H1 (cell line): ENCODE measurements around the gene CCDC60. TPM values are rescaled to one million over a fixed set of nuclear protein-coding genes. Genes with fewer than 3 reads are reported as not detected.

ENCODE experiments used
- CTCF ChIA-PET: fragments of 300-600 bp; sonication (Branson Sonifier 250); formaldehyde crosslinking; loops from one replicate; lab custom pipeline; 2021; ENCODE audit not compliant: partially characterized antibody; lab: Charles Lee
- POLR2A ChIA-PET: fragments of 300-600 bp; sonication (Branson Sonifier 250); formaldehyde crosslinking; loops from one replicate; lab custom pipeline; 2021; ENCODE audit warnings: inconsistent platforms; ENCODE audit not compliant: partially characterized antibody; lab: Charles Lee
- DNase-seq, 2 experiments: peaks; one replicate each; pipeline versions ENCODE4 v3.0.0 to v3.0.0-alpha.2; 2010 to 2022; ENCODE audit warnings: low spot score in 2 of 2, low read depth in 1 of 2, mixed read lengths in 1 of 2
- FAIRE-seq: peaks from 2 replicates; lab custom pipeline; 2011; peaks lifted over from hg19 to GRCh38; lab: Jason Lieb, UNC
- H2AFZ ChIP-seq: 2 replicates; pipeline ENCODE4 v1.8.1; 2012; ENCODE audit warnings: low read length, inconsistent platforms
- H2AK5ac ChIP-seq: 2 replicates; pipeline ENCODE4 v1.6.1; 2013; ENCODE audit warnings: low read depth, low read length
- H2BK120ac ChIP-seq: replicated peaks from 2 replicates; pipeline ENCODE3; 2013; ENCODE audit warnings: low read depth, low read length, inconsistent platforms
- H2BK12ac ChIP-seq: 2 replicates; pipeline ENCODE4 v1.6.1; 2013; ENCODE audit warnings: low read depth, low read length
- H2BK15ac ChIP-seq: 2 replicates; pipeline ENCODE4 v1.6.1; 2013; ENCODE audit warnings: low read length
- H2BK20ac ChIP-seq: 2 replicates; pipeline ENCODE4 v1.6.1; 2013; ENCODE audit warnings: low read length
- H2BK5ac ChIP-seq: 2 replicates; pipeline ENCODE4 v1.6.1; 2013; ENCODE audit warnings: low read depth, low read length
- H3K14ac ChIP-seq: 2 replicates; pipeline ENCODE4 v1.6.1; 2013; ENCODE audit warnings: inconsistent platforms; ENCODE audit not compliant: insufficient read length
- H3K18ac ChIP-seq: 2 replicates; pipeline ENCODE4 v1.6.1; 2013; ENCODE audit warnings: low read length; ENCODE audit errors: extremely low read depth
- H3K23ac ChIP-seq: 2 replicates; pipeline ENCODE4 v1.6.1; 2013; ENCODE audit warnings: inconsistent platforms; ENCODE audit not compliant: insufficient read length
- H3K23me2 ChIP-seq: 2 replicates; pipeline ENCODE4 v1.6.1; 2013; ENCODE audit warnings: low read depth, low read length
- H3K27ac ChIP-seq: 2 replicates; pipeline ENCODE4 v1.6.1; 2011; ENCODE audit warnings: low read depth, low read length, inconsistent platforms
- H3K27me3 ChIP-seq, 4 experiments: replicated peaks in 1 of 4; 1 replicate in 1 of 4; 2 replicates in 3 of 4; pipeline versions ENCODE4 v1.6.1 to v1.8.1; 2011 to 2013; ENCODE audit warnings: low read length in 3 of 4, mild to moderate bottlenecking in 3 of 4, inconsistent platforms in 2 of 4, mixed read lengths in 2 of 4, moderate library complexity in 1 of 4; ENCODE audit not compliant: control insufficient read depth in 3 of 4, insufficient read depth in 3 of 4; ENCODE audit errors: extremely low read depth in 1 of 4
- H3K36me3 ChIP-seq, 4 experiments: 2 replicates each; pipeline versions ENCODE4 v1.6.1 to v1.8.1; 2011 to 2013; ENCODE audit warnings: mild to moderate bottlenecking in 4 of 4, low read length in 3 of 4, moderate library complexity in 2 of 4, control low read depth in 1 of 4, inconsistent platforms in 1 of 4; ENCODE audit not compliant: insufficient read depth in 4 of 4, control insufficient read depth in 2 of 4
- H3K4ac ChIP-seq: replicated peaks from 2 replicates; pipeline ENCODE3; 2013; ENCODE audit warnings: low read length, low read depth, mixed read lengths, inconsistent platforms; ENCODE audit not compliant: insufficient read length
- H3K4me1 ChIP-seq, 4 experiments: replicated peaks in 1 of 4; 1 replicate in 1 of 4; 2 replicates in 3 of 4; pipeline versions ENCODE4 v1.6.1 to v1.8.1; 2011 to 2013; ENCODE audit warnings: low read length in 3 of 4, inconsistent platforms in 2 of 4, mixed read lengths in 1 of 4; ENCODE audit not compliant: insufficient read depth in 4 of 4, control insufficient read depth in 3 of 4
- H3K4me2 ChIP-seq, 2 experiments: 2 replicates each; pipeline versions ENCODE4 v1.6.1 to v1.8.1; 2011 to 2013; ENCODE audit warnings: low read depth in 2 of 2, low read length in 2 of 2, control low read depth in 1 of 2, inconsistent platforms in 1 of 2, mild to moderate bottlenecking in 1 of 2; ENCODE audit not compliant: insufficient read depth in 1 of 2
- H3K4me3 ChIP-seq, 4 experiments: fragments of 200-600, 300-600 bp in 1 of 4; sonication (generic), shearing (Covaris generic), sonication (Bioruptor Twin) in 1 of 4; 2 replicates each; pipeline versions ENCODE4 v1.5.1 to v1.8.1; 2011 to 2016; ENCODE audit warnings: low read length in 4 of 4, low read depth in 3 of 4, control low read depth in 2 of 4, inconsistent platforms in 2 of 4, mild to moderate bottlenecking in 2 of 4, mixed read lengths in 1 of 4, moderate library complexity in 1 of 4; ENCODE audit not compliant: insufficient read depth in 2 of 4; ENCODE audit errors: extremely low read depth in 1 of 4
- H3K56ac ChIP-seq: replicated peaks from 2 replicates; pipeline ENCODE3; 2013; ENCODE audit warnings: low read depth, mild to moderate bottlenecking, mixed read lengths, low read length, inconsistent platforms; ENCODE audit not compliant: insufficient read length
- H3K79me1 ChIP-seq: 2 replicates; pipeline ENCODE4 v1.6.1; 2013; ENCODE audit warnings: low read depth, low read length, control low read depth
- H3K79me2 ChIP-seq, 2 experiments: 2 replicates each; pipeline versions ENCODE4 v1.6.1 to v1.8.1; 2012 to 2013; ENCODE audit warnings: low read length in 2 of 2, mild to moderate bottlenecking in 2 of 2, inconsistent platforms in 1 of 2; ENCODE audit not compliant: insufficient read depth in 2 of 2, control insufficient read depth in 1 of 2
- H3K9ac ChIP-seq, 4 experiments: replicated peaks in 1 of 4; 1 replicate in 1 of 4; 2 replicates in 3 of 4; pipeline versions ENCODE4 v1.6.1 to v1.8.1; 2011 to 2013; ENCODE audit warnings: low read depth in 3 of 4, low read length in 3 of 4, control low read depth in 2 of 4, mild to moderate bottlenecking in 2 of 4, moderate library complexity in 2 of 4, inconsistent platforms in 1 of 4; ENCODE audit errors: extremely low read depth in 1 of 4
- H3K9me3 ChIP-seq, 2 experiments: 2 replicates each; pipeline versions ENCODE4 v1.6.1 to v1.8.1; 2012 to 2013; ENCODE audit warnings: mild to moderate bottlenecking in 2 of 2, moderate library complexity in 2 of 2, control low read depth in 1 of 2, inconsistent platforms in 1 of 2, low read depth in 1 of 2, low read length in 1 of 2, mixed read lengths in 1 of 2; ENCODE audit not compliant: insufficient read depth in 2 of 2
- H4K20me1 ChIP-seq, 2 experiments: replicated peaks in 1 of 2; 2 replicates each; pipeline versions ENCODE3 to v1.8.1; 2011 to 2013; ENCODE audit warnings: inconsistent platforms in 2 of 2, low read length in 2 of 2, mild to moderate bottlenecking in 1 of 2; ENCODE audit not compliant: insufficient read depth in 2 of 2, control insufficient read depth in 1 of 2
- H4K5ac ChIP-seq: 2 replicates; pipeline ENCODE4 v1.6.1; 2013; ENCODE audit warnings: low read length, low read depth, mixed read lengths, inconsistent platforms; ENCODE audit not compliant: insufficient read length
- H4K8ac ChIP-seq: 2 replicates; pipeline ENCODE4 v1.8.0; 2013; ENCODE audit warnings: mild to moderate bottlenecking, moderate library complexity, low read length, inconsistent platforms; ENCODE audit not compliant: insufficient read depth; ENCODE audit errors: extremely low read depth
- H4K91ac ChIP-seq: replicated peaks from 2 replicates; pipeline ENCODE3; 2013; ENCODE audit warnings: low read length, mixed read lengths, inconsistent platforms; ENCODE audit not compliant: insufficient read length
- ATF3 ChIP-seq: IDR thresholded peaks from 2 replicates; pipeline ENCODE4 v1.6.1; 2011; ENCODE audit warnings: low read depth, mild to moderate bottlenecking, low read length; ENCODE audit not compliant: insufficient read depth
- BCL11A ChIP-seq, 2 experiments: IDR thresholded peaks; one replicate each; pipeline ENCODE4 v1.6.1; 2011; ENCODE audit warnings: low read depth in 2 of 2, low read length in 2 of 2, mild to moderate bottlenecking in 2 of 2
- BRCA1 ChIP-seq: IDR thresholded peaks from 2 replicates; pipeline ENCODE4 v1.6.1; 2012; ENCODE audit warnings: low read depth, low read length, improper control_type of control experiment
- CBX5 ChIP-seq: fragments of 300-800, 300-1000 bp; sonication (generic); IDR thresholded peaks from 2 replicates; pipeline ENCODE4 v1.7.1; 2016; ENCODE audit warnings: antibody characterized with exemption, low read length, low read depth
- CBX8 ChIP-seq: fragments of 300-800, 300-1000 bp; sonication (generic); IDR thresholded peaks from 2 replicates; pipeline ENCODE4 v1.7.1; 2016; ENCODE audit warnings: low read depth, low read length, borderline replicate concordance
- NANOG ChIP-seq: IDR thresholded peaks from 2 replicates; pipeline ENCODE4 v1.6.1; 2011; ENCODE audit warnings: low read length, low read depth, mild to moderate bottlenecking, inconsistent platforms; ENCODE audit not compliant: insufficient read depth, poor library complexity, severe bottlenecking
- RAD21 ChIP-seq, 2 experiments: IDR thresholded peaks in 1 of 2; conservative IDR thresholded peaks in 1 of 2; 2 replicates each; pipeline ENCODE4 v1.6.1; 2011; ENCODE audit warnings: low read depth in 2 of 2, low read length in 2 of 2, improper control_type of control experiment in 1 of 2, inconsistent platforms in 1 of 2, mild to moderate bottlenecking in 1 of 2, moderate library complexity in 1 of 2
- RFX5 ChIP-seq: IDR thresholded peaks from 2 replicates; pipeline ENCODE4 v1.6.1; 2011; ENCODE audit warnings: low read depth, low read length, improper control_type of control experiment, borderline replicate concordance
- RXRA ChIP-seq: IDR thresholded peaks from 2 replicates; pipeline ENCODE4 v1.6.1; 2011; ENCODE audit warnings: low read depth, mild to moderate bottlenecking, low read length, moderate library complexity; ENCODE audit not compliant: insufficient read depth
- SP4 ChIP-seq: IDR thresholded peaks from 2 replicates; pipeline ENCODE4 v1.6.1; 2012; ENCODE audit warnings: low read length, inconsistent platforms
- ZNF274 ChIP-seq: IDR thresholded peaks from 2 replicates; pipeline ENCODE4 v1.7.0; 2012; ENCODE audit warnings: low read length, borderline replicate concordance; ENCODE audit errors: extremely low read depth
- WGBS, 2 experiments: shearing (Covaris generic) in 1 of 2; methylation state at CpG; one replicate each; pipeline versions ENCODE4 v1.1.6 to v1.1.7; 2013 to 2015; ENCODE audit warnings: low lambda C conversion rate in 2 of 2, mixed read lengths in 2 of 2, inconsistent platforms in 1 of 2, low coverage in 1 of 2, missing lambda C conversion rate in 1 of 2; ENCODE audit not compliant: insufficient replicate concordance in 2 of 2, insufficient coverage in 1 of 2, insufficient read length in 1 of 2; ENCODE audit errors: extremely low coverage in 1 of 2, missing lambda C conversion rate in 1 of 2; 5-methylcytosine and 5-hydroxymethylcytosine counted together
- polyA plus RNA-seq, 7 experiments: library from polyadenylated mRNA; depleted of rRNA in 3 of 7; stranded (reverse) in 5 of 7; unstranded in 2 of 7; fragments of >200 nt in 5 of 7; fragments of 200-250 nt in 2 of 7; gene quantifications; 1 replicate in 5 of 7; 2 replicates in 1 of 7; 4 replicates in 1 of 7; pipeline versions ENCODE4 v1.2.1 to v1.2.3, GENCODE V29; 2011 to 2013; ENCODE audit warnings: missing spikeins in 2 of 7, mixed read lengths in 2 of 7
- total RNA-seq: library from RNA; stranded (reverse); fragmentation: NEBNext Ultra II Directional; extraction: Animal tissue kit (Norgen Biotek cat#: 25700); gene quantifications from 2 replicates; pipeline ENCODE4 v1.2.1, GENCODE V29; 2021
- TF ChIP-seq, protein P1 (sequence below): IDR thresholded peaks from 2 replicates; pipeline ENCODE4 v1.6.1; 2012; ENCODE audit warnings: inconsistent platforms

Gene CCDC60
- total and polyA plus RNA-seq, 2 of the 8 experiments (the other 6 are each of a cell fraction or from before 2014, with no cell fraction given), result 0.05 TPM; not detected in 1

GRCh38 chr12:119491814-119492213 lies 157.3 kb downstream of the CCDC60 start:
- H3K9me3 ChIP-seq, result no peaks in the 10 kb centered on the region
- H4K20me1 ChIP-seq, result no peaks in the 10 kb centered on the region
- WGBS, 2 experiments, result 87% methylated on average over 5 of the region's 5 CpGs; no CpG with 5 or more reads in 1 of the 2 experiments
- no peak overlapping the region for H3K4me3 ChIP-seq
- no peak overlapping the region for H4K5ac ChIP-seq
- no peak overlapping the region for H3K18ac ChIP-seq
- no peak overlapping the region for H3K23ac ChIP-seq
- DNase-seq (no peak), FAIRE-seq (no peak)
- H3K27me3 ChIP-seq, result no peaks in the 10 kb centered on the region; a peak in 1 of 7 replicates
- no peak overlapping the region for H3K27ac ChIP-seq
- H2BK15ac ChIP-seq, result no peak overlapping the region
- H3K23me2 ChIP-seq, result no peaks in the 10 kb centered on the region
- H3K4ac ChIP-seq, result no peak overlapping the region
- H2AK5ac ChIP-seq, result no peak overlapping the region
- no peak overlapping the region for H2BK120ac ChIP-seq
- peaks cover 0 to 3% (median 1%) of the 10 kb centered on the region in 4 experiments; a peak in 1 of 7 replicates for H3K4me1 ChIP-seq
- H3K79me2 ChIP-seq, result no peaks in the 10 kb centered on the region
- no peak overlapping the region for H3K14ac ChIP-seq
- H3K9ac ChIP-seq, result no peak overlapping the region
- ChIA-PET CTCF (interaction anchor here (1.4 kb wide), 1 partner anchor 48 kb away, joined by 7 read pairs; no protein-coding TSS in a partner anchor), POLR2A (no interaction called here)
- H3K79me1 ChIP-seq, result no peaks in the 10 kb centered on the region
- no peak overlapping the region for H2BK12ac ChIP-seq
- no peak overlapping the region for H2AFZ ChIP-seq
- no peak overlapping the region for H4K91ac ChIP-seq
- no peak overlapping the region for H3K56ac ChIP-seq
- H4K8ac ChIP-seq, result no peak overlapping the region
- H2BK20ac ChIP-seq, result no peak overlapping the region
- H3K4me2 ChIP-seq, result no peak overlapping the region
- H2BK5ac ChIP-seq, result no peak overlapping the region
- H3K36me3 ChIP-seq, result no peaks in the 10 kb centered on the region
- TF ChIP-seq SP4 (no peak), CBX5 (no peak), BCL11A (IDR thresholded peaks at IDR 0.05; ENCODE audit: low read depth in 2 of 2, low read length in 2 of 2) (no peak), RFX5 (no peak), ZNF274 (no peak), ATF3 (no peak), RAD21 (IDR thresholded peaks at IDR 0.05 in 1 of 2, conservative IDR thresholded peaks at IDR 0.05 in 1 of 2; ENCODE audit: low read depth in 2 of 2, low read length in 2 of 2) (no peak), CBX8 (no peak), RXRA (no peak), BRCA1 (no peak), NANOG (no peak)
- TF ChIP-seq, protein P1, sequence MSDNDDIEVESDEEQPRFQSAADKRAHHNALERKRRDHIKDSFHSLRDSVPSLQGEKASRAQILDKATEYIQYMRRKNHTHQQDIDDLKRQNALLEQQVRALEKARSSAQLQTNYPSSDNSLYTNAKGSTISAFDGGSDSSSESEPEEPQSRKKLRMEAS, result no peak
